GM18909 (cell line): ENCODE results near the gene TDRD7.

Experiments used
- ATAC-seq: cut with Tn5 transposase; IDR thresholded peaks from one replicate; pipeline ENCODE4 v1.9.1; 2021; ENCODE audit warnings: mild to moderate bottlenecking; ENCODE audit not compliant: unreplicated experiment, poor library complexity

The TDRD7 gene

DNA sequence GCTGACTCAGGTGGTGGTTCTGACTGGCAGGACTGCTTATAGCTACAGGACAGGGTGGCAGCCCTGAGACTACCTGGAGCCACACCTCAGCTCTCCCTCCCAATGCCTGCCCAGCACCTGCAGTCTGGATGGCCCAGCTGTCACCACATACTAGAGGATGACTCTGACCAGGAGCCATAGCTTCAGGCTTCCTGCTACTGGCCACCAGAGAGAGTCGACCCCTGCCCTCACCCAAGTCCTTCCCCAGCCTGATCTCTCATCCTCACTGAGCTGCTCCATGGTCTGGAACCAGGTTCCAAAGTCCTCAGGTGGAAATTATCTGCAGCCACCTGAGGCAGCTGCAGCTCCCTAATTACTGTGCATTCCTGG, 25.6 kb upstream of the TDRD7 start:
- ATAC-seq = no peak

DNA sequence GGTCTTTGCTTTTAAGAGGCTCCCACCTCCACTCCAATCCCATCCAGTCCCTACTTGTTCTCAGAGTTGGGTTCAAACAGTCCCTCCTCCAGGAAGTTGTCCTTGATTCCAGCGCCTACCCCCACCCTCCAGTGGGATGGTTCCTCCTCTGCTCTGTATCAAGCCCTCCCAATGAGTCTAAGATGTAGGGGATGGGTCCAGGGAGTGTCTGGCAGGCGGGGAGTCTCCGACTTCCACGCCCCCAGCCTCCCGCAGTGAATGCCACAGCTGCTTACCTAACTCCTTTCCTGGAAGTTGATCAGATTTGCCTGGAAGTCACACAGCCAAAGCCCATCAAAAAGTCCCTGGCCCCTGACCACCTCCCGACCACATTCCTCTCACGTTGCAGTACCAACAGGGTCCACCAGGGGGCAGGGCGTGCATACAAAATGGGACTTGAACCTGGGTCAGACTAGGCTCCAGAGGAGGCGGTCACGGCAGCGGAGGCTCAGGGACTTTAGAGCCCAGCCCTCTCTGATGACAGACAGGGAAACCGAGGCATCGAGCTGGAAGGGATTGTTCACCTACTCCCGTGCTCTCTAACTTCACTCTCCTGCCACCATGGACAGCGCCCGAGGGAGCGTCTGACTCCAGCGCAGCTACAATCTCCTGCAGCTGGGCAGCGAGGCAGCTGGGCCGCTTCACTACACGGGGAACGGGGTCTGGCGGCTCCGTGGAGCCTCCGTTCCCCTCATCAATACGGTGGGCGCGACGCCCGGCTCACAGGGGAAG, 25.0 kb upstream of the TDRD7 start:
- no peak for ATAC-seq

DNA sequence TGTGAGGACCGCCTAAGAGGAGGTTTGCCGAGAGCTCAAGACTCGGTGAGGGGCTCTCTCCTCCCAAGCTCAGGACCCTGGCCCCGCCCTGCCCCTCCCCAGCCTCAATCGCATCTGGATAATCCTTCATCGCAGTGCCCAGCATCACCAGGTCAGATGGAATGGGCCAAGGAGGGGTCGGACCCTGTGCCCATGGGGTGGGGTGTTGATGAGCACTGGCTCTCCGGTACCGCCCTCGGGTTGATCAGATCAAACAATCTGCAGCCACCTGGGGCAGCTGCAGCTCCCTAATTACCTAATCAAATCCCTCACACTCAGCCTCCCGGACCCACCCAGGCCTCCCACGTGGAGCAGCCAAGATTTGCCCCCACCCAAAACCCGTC, 24.4 kb upstream of the TDRD7 start:
- no peak for ATAC-seq

DNA sequence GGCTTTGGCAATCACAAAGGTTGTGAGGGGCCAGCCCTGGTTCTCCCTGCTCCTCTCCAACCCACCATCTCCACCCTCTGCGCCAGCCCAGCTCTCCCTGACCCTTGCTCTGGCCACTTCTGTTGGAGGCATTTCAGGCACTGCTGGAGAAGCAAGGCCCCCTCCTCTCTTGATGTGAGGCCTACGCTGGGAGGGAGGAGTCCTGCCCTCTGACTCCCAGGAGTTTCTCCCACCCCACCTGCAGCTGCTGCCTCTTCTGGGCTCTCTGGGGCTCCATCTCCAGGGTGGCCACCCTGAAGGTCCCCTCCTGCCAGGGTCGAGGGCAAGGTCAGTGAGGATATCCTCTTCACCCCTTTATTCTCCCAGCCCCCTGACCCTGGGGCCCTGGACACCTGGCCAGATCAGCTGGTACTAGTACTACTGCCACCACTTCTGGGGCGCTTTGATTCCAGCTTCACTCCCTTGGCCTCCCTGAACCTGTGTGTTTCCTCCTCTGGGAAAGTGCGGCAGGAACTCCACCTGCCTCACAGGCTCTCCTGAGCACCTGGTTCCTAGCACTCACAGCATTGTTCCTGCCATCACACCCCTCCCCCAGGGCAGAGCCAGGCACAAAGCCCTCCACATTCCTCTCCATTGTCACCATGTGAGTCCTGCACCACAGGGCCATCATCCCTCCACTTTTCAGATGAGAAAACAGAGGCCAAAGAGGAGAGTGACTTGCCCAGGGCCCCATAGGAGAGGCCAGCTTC, 23.8 kb upstream of the TDRD7 start:
- ATAC-seq = no peak

DNA sequence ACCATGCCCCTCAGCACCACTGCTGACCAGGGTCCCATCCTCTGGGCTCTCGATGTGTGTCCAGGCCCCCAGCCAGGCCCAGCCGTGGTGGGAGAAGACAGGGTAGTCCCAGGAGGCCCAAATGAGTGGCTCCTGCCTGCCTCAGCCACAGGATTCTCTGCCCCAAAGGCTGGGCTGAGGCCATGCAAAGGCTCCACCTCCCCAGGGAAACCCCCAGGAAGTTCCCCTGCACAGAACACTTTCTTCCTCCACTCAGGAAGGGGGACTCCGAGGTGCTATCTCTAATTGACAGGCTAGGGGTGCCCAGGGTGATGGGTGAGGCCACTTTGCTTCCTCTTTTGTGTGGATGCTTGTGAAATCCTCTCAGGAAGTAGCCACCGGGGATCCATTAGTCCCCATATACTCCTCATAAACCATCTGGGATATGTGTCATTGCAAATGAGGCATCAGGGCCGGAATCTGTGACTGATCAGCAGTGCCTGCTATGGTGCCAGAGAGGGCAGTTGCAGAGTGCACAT, 23.1 kb upstream of the TDRD7 start:
- peak; percentile 72 for ATAC-seq

DNA sequence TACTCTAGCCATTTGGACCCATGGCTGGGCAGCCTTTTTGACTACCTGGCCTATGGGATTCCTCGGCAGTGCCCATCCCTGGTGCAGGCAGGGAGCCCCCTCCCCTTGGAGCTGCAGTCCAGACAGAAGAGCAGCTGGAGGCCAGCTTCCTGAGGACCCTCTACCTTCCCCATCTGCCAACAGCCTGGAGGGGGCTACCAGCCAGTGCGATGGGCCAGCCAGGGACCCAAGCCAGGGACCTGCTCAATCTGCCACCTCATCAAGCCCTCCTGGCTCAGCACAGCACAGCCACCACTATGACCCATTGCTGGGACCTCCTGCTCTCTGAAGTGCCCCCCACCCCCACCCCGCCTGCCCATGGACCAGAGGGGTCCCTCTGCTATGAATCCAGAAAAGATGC, 22.6 kb upstream of the TDRD7 start:
- ATAC-seq = no peak

DNA sequence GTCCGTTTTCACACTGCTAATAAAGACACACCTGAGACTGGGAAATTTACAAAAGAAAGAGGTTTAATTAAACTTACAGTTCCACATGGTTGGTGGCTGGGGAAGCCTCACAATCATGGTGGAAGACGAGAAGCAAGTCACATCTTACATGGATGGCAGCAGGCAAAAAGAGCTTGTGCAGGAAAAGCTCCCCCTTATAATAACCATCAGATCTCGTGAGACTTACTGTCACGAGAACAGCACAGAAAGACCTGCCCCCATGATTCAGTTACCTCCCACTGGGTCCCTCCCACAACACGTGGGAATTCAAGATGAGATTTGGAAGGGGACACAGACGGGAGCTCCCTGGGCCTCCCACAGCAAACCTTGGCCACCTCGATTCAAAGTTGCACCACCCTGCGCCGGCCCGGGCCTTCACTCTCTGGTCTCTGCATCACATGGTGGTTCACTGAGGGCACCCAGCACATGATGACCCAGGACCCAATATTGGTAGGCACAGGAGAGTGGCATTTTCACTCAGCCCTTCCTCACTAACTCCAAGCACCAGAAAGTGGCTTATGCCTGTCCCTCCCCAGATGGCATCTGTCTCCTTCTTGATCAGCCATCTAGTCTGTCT, 21.0 kb upstream of the TDRD7 start:
- ATAC-seq = no peak

DNA sequence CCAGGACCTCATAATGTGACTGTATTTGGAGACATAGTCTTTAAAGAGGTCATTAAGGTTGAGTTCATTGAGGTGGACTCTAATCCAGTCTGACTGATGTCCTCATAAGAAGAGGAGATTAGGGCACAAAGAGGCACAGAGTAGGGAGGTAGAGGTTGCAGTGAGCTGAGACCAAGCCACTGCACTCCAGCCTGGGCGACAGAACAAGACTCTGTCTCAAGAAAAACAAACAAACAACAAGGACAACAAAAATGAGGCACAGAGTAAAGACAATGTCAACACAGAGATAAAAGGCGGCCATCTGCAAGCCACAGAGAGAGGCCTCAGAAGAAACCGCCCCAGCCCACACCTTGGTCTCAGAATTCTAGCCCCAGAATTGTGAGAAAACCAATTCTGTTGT, 17.0 kb upstream of the TDRD7 start:
- ATAC-seq = no peak

DNA sequence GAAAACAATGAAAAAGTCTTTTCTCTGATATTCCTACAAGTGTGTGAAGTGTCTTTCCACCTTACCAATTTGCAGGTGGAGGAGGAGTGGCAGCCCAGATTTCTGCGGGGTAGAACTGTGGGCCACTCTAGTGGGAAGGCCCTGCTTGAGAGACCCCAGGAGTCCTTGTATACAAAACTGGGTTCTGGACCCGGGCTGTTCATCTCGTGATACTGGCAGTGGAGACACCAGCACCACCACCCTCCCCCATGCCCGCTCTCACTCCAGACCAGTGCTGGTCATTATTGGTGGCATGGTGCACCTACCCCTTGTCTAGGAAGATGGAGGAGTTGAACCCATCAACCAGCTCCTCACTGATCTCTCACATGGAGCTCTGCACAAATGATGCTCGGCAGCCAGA, 16.2 kb upstream of the TDRD7 start:
- no peak for ATAC-seq

DNA sequence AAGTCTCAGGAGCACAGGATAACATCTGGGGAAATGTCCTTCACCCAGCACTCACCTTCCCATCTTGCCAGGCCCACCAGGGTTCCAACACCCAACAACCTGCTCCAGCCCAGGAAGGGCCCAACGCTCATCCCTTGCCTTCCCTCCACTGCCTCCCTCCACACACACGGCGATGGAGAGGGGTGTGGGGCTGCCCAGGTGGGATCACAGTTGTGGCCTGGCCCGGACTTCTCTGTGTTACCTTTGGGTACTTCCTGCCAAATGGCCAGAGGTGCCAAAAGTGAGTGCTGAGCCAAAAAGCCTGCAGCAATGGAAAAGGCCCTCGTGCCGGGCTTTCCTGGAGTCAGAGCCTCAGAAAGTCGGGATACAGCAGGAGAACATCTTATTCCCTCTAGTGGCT, 15.6 kb upstream of the TDRD7 start:
- no peak for ATAC-seq

DNA sequence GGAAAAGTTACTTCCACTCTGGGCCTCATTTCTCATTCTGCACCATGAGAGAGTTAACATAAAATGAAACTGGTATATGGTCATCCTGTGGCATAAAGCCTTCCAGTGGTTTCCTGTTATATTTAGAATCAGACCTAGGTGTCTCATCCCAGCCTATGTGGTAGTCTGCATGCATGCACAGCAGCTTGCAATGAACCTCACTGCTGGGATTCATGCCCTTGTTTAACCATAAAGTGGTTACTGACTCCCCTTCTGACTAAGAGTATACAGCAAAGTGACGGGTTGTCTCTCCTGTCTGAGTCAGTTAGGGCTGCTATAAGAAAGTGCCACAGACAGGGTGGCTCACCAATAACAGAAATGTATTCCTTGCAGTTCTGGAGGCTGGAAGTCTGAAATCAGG, 14.7 kb upstream of the TDRD7 start:
- ATAC-seq = peak; percentile 60

DNA sequence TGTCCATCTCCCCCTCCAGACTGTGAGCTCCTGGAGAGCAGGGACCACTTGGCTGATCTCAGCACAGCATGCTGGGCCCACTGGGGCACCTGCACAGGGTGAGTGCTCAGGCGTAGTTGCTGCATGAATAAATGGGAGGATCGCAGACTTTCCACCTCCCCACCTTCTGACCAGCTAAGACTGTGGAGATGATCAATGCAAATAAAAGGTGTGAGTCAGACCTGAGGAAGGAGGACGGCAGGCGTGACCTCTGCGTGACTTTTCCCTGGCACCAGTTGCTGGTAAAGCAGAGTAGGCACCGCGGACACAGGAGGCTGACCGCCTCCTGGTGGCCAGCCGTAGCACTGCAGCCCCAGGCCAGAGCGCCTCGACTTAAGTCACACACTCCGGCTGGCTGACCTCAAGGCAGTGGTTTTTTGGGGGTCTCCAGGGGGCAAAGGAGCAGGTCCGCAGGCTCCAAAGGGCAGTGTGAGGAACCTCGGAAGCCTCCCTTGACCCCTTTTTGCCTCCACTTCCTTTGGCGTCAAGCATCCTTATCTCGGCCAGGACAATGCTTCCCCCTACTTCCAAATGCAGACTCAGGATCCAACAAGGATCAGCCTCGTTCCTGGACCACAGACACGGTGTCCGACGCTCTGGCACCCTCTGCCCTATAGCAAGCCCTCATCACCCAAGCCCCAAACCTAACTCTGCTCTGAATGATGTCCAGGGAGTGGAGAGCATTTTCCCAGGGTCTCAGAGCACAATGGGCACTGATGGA, 12.7 kb upstream of the TDRD7 start:
- ATAC-seq = peak; percentile 56

DNA sequence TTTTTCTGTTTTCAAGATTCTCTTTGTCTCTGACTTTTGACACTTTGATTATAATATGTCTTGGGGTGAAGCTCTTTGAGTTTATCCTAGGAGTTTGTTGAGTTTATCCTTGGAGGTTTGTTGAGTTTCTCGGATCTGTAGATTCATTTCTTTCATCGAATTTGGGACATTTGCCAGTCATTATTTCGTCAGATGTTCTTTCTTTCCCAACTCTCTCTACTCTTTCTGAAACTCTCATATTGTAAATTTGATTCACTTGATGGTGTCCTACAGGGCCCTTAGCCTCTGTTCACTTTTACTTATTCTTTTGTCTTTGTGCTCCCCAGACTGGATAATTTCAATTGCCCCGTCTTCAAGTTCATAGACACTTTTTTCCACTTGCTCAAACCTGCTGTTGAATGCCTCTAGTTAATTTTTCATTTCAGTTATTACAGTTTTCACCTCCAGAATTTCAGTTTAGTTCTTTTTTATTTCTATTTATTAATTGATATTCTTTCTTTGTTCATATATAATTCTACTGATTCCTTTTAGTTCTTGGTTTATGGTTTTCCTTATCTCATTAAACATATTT, 8.1 kb upstream of the TDRD7 start:
- no peak for ATAC-seq

DNA sequence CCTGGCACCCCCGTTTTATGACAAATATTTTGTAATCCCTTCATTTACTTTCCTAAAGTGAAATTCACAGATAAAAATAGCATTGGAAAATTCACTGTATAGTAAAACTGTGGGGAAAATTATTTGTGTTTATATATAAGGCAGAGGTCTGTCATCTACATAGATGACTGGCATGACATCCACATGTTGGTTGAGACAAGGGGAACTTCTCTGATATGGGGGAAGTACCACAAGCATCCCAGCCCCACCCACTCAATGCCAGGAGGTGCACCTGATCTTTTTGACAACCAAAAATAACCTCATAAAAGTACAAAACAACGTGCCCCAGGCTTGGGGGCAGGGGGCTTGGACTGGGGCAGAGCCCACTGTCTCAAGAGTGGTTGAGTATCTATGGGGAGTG, 6.3 kb upstream of the TDRD7 start:
- no peak for ATAC-seq

DNA sequence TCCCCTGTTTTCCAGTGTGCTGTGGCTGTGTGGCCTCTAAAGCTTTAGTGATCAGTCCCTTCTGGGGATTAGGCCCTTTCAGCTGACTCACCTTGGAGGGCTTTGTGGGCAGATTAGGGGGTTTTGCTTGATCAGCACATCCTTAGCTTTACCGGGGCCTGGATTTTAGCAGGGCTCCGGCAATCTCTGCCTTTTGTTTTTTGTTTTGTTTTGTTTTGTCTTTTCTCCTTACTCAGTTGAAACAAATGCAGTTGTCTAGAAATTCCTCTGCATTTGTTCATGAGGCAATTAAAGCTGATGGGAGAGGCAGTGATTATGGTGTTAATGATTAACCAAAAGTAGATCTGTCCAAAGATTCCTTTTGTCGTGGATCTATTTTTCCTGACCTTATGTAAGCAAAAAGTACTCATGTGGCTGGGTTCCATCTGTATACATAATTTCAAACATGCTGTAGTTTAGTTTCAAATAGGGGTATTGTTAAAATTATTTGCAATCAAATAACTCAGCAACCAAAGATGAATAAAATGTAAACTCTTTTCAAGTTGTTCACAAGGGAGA, 5.2 kb upstream of the TDRD7 start:
- no peak for ATAC-seq

DNA sequence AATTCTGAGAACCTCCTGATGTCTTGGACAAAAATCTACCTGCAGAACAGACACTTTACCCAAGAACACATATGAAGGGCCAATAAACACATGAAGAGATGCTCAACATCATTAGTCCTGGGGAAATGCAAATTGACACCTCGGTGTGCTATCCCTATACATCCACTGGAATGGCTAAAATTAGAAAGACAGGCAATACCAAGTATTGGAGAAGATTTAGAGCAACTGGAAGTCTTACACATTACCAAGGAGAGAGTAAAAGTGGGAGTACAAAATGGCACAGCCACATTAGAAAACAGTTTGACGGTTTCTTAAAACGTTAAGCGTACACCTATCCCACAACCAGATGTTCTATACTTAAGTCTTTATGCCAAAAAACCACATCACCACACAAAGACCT, 3.3 kb upstream of the TDRD7 start:
- ATAC-seq = no peak

DNA sequence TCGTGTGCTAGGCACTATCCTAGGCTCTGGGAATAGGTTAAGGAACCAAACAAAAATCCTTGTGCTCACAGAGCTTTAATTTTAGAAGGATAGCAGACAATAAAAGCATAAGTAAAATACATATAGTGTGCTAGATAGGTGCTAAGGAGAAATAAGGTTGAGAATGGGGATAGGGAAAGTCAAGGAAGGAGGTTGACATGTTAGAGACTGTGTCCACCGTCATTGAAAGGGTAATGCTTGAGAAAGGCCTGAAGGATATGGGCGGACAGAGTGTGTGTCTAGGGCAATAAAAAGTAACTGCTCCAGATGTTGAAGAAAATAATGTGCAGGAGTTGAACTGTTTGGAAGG, 482 bp upstream of the TDRD7 start:
- peak; percentile 11 for ATAC-seq

DNA sequence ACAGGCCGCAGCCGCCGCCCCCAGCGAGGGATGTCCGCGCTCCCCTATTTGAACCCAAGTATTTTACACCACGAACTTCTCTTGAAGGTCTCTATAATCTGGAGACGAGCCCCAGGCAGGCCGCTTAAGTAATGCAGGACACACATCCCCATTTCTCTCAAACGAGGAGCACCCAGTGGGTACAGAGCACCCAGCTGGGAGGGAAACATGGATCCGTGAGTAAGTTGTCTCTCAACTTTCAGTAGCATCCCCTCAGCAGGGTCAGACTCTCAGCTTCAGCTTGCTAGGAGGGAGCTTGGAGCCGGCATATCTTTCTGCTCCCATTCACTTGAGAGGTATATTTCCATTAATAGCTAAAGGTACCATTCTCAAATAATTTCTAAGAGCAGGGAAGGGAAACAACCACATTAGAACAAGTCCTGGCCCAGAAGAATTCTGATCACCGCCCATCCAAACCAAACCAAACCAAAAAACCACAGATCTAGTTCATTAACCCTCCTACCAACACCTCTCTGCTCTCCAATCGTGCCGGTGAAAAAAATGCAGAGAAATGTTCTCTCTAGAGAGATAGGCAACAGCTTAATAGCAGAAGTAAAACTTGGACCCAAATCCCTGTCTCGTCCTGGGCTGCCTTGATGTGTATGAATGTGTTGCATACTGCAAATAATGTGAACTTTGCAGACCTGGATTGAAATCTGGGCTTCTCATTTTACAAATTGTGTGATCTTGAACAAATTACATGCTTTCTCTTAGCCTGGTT, 910 bp downstream of the TDRD7 start:
- ATAC-seq = peak; percentile 21

DNA sequence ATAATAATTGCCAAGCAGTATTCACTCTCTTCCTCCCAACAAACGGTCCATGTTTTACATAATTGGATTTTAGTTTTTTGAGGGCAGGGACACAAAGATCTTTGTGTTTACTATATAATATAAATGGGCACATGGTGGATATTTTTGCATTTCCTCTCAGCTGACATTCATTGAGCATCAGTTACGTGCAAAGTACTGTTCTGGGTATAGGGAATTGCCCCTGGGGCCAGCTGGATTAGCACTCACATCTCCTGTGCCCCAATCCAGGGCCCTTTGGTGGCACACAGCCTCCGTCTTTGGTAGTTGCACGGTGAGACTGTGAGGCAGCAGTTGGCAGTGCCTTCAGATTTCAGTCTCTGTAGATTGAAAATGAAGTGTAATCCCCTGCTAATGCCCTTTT, 1.6 kb downstream of the TDRD7 start:
- ATAC-seq = no peak
